DMS153 treated with DMSO at 0.1 percent for 48 hours (cell line): ENCODE measurements around the gene FUT1.

Experiments
- DNase-seq: peaks from one replicate; lab custom pipeline; 2025; ENCODE audit not compliant: unreplicated experiment; lab: John Stamatoyannopoulos, UW

The FUT1 gene

GRCh38 chr19:48741129-48741999, 11.1 kb downstream of the FUT1 start:
- DNase-seq = peak; percentile 66

GRCh38 chr19:48740164-48740972, 12.1 kb downstream of the FUT1 start, which contains the start of gene RASIP1:
RASIP1 (minus strand) TSS chr19:48740610; CDS start chr19:48740282, 328 bp downstream.
- DNase-seq = no peak

GRCh38 chr19:48739404-48740163, 12.9 kb downstream of the FUT1 start:
- no peak for DNase-seq

- peak; percentile 77 for DNase-seq
These were observed 13.7 kb downstream of the FUT1 start for GRCh38 chr19:48738557-48739403.

GRCh38 chr19:48737360-48737998, 15.0 kb downstream of the FUT1 start:
- DNase-seq = no peak

GRCh38 chr19:48735031-48735615, 17.3 kb downstream of the FUT1 start:
- no peak for DNase-seq

- no peak for DNase-seq
These were observed 17.8 kb downstream of the FUT1 start for GRCh38 chr19:48734625-48735024.

- DNase-seq = no peak
These were observed 21.0 kb downstream of the FUT1 start for GRCh38 chr19:48731452-48731851.

GRCh38 chr19:48728911-48729664, 23.4 kb downstream of the FUT1 start:
- no peak for DNase-seq

GRCh38 chr19:48726556-48726955, 25.9 kb downstream of the FUT1 start:
- no peak for DNase-seq

- DNase-seq = peak; percentile 91
These were observed 27.4 kb downstream of the FUT1 start for GRCh38 chr19:48724796-48725753.

GRCh38 chr19:48722196-48722708, 30.2 kb downstream of the FUT1 start:
- DNase-seq = no peak

- DNase-seq = peak; percentile 98
These were observed 31.7 kb downstream of the FUT1 start for GRCh38 chr19:48720613-48721296.

GRCh38 chr19:48720251-48720612, 32.2 kb downstream of the FUT1 start:
- no peak for DNase-seq

- DNase-seq = no peak
These were observed 32.9 kb downstream of the FUT1 start, which contains the start of gene MAMSTR for GRCh38 chr19:48719263-48720171. MAMSTR (minus strand) TSS chr19:48719725; CDS start chr19:48719031, 694 bp downstream.
